GM08714 (cell line): ENCODE data around the gene CLEC18A.
"Not testable (repeated sequence)": the region's sequence is repeated elsewhere in the genome, so short reads cannot be mapped to it uniquely, and the experiment has no call there.

Experiments
- H3K4me3 ChIP-seq: fragments of 200-500 bp; sonication (Bioruptor generic); 2 replicates; pipeline ENCODE4 v1.5.1; 2014; ENCODE audit warnings: mild to moderate bottlenecking, low read length, inconsistent platforms

CLEC18A gene

GRCh38 chr16:69964960-69965660, 14.0 kb downstream of the CLEC18A start:
- H3K4me3 ChIP-seq: peak overlapping the region; percentile 33; the same call in 1 of the 2 replicates

GRCh38 chr16:69965661-69966054, 14.5 kb downstream of the CLEC18A start:
- not testable (repeated sequence) for H3K4me3 ChIP-seq

GRCh38 chr16:69967688-69968087, 16.6 kb downstream of the CLEC18A start:
- H3K4me3 ChIP-seq: not testable (repeated sequence)

GRCh38 chr16:69968125-69968524, 17.0 kb downstream of the CLEC18A start:
- H3K4me3 ChIP-seq: not testable (repeated sequence)

GRCh38 chr16:69969657-69970056, 18.5 kb downstream of the CLEC18A start:
- not testable (repeated sequence) for H3K4me3 ChIP-seq

- H3K4me3 ChIP-seq: not testable (repeated sequence)
Measured at GRCh38 chr16:69972120-69972519, 21.0 kb downstream of the CLEC18A start.

- H3K4me3 ChIP-seq: not testable (repeated sequence)
Measured at GRCh38 chr16:69972935-69973334, 21.8 kb downstream of the CLEC18A start.

- H3K4me3 ChIP-seq: not testable (repeated sequence)
Measured at GRCh38 chr16:69985196-69985595, 34.1 kb downstream of the CLEC18A start.

GRCh38 chr16:69997956-69998355, 46.8 kb downstream of the CLEC18A start:
- H3K4me3 ChIP-seq: not testable (repeated sequence)

GRCh38 chr16:69999801-70000200, 48.7 kb downstream of the CLEC18A start:
- H3K4me3 ChIP-seq: not testable (repeated sequence)

GRCh38 chr16:70003511-70003910, 52.4 kb downstream of the CLEC18A start:
- not testable (repeated sequence) for H3K4me3 ChIP-seq

- not testable (repeated sequence) for H3K4me3 ChIP-seq
Measured at GRCh38 chr16:70008604-70009003, 57.5 kb downstream of the CLEC18A start.

GRCh38 chr16:70010615-70011014, 59.5 kb downstream of the CLEC18A start:
- not testable (repeated sequence) for H3K4me3 ChIP-seq

- not testable (repeated sequence) for H3K4me3 ChIP-seq
Measured at GRCh38 chr16:70011120-70011519, 60.0 kb downstream of the CLEC18A start.

GRCh38 chr16:70012354-70012753, 61.2 kb downstream of the CLEC18A start:
- not testable (repeated sequence) for H3K4me3 ChIP-seq

GRCh38 chr16:70012951-70013350, 61.8 kb downstream of the CLEC18A start:
- not testable (repeated sequence) for H3K4me3 ChIP-seq
